ENCODE data around the gene CNTN4.

CNTN4 gene

GRCh38 chr3:3080309-3080708 lies 981.6 kb downstream of the CNTN4 start:
- peak; percentile 79 for DNase-seq

GRCh38 chr3:3081381-3082233 lies 982.9 kb downstream of the CNTN4 start:
- DNase-seq = no peak

GRCh38 chr3:3082234-3082924 lies 983.7 kb downstream of the CNTN4 start:
- no peak for DNase-seq

GRCh38 chr3:3084890-3085289 lies 986.2 kb downstream of the CNTN4 start:
- DNase-seq = peak; percentile 48

GRCh38 chr3:3085782-3086181 lies 987.1 kb downstream of the CNTN4 start:
- DNase-seq = no peak

- DNase-seq = no peak
Measured at GRCh38 chr3:3086239-3086638, 987.6 kb downstream of the CNTN4 start.

GRCh38 chr3:3087279-3087678 lies 988.6 kb downstream of the CNTN4 start:
- DNase-seq = no peak

- DNase-seq = no peak
Measured at GRCh38 chr3:3087716-3088465, 989.2 kb downstream of the CNTN4 start.

- DNase-seq = no peak
Measured at GRCh38 chr3:3089017-3089416, 990.4 kb downstream of the CNTN4 start.

GRCh38 chr3:3097958-3098357 lies 999.3 kb downstream of the CNTN4 start:
- DNase-seq = no peak

GRCh38 chr3:3101660-3102458 lies 1003.2 kb downstream of the CNTN4 start:
- DNase-seq = no peak

- no peak for DNase-seq
Measured at GRCh38 chr3:3102751-3103150, 1004.1 kb downstream of the CNTN4 start.

GRCh38 chr3:3105246-3105645 lies 1006.6 kb downstream of the CNTN4 start:
- no peak for DNase-seq

GRCh38 chr3:3105815-3106214 lies 1007.1 kb downstream of the CNTN4 start:
- no peak for DNase-seq

GRCh38 chr3:3107181-3107580 lies 1008.5 kb downstream of the CNTN4 start:
- DNase-seq = no peak
